RWPE1 (cell line): ENCODE results near the gene ZSCAN5A.
"Not testable (repeated sequence)": the region's sequence is repeated elsewhere in the genome, so short reads cannot be mapped to it uniquely, and the experiment has no call there.

Experiments
- CTCF ChIA-PET: fragments of 350-600 bp; sonication (Branson Sonifier 250); formaldehyde crosslinking; extraction: SDS; loops from one replicate; lab custom pipeline; 2021; lab: Yijun Ruan, JAX
- POLR2A ChIA-PET: fragments of 400-600 bp; formaldehyde crosslinking; extraction: SDS; loops from one replicate; lab custom pipeline; 2020; ENCODE audit warnings: antibody characterized with exemption; ENCODE audit not compliant: low non-redundant PET; lab: Yijun Ruan, JAX
- DNase-seq: peaks from one replicate; pipeline ENCODE4 v3.0.0; 2012; ENCODE audit warnings: low spot score
- H3K27ac ChIP-seq: fragments of 450-650 bp; 2 replicates; pipeline ENCODE4 v1.5.1; 2017
- TF ChIP-seq, protein P1 (sequence below): fragments of 450-650 bp; conservative IDR thresholded peaks from 2 replicates; pipeline ENCODE4 v1.5.1; 2017; ENCODE audit warnings: low read depth, mild to moderate bottlenecking

The ZSCAN5A gene

DNA sequence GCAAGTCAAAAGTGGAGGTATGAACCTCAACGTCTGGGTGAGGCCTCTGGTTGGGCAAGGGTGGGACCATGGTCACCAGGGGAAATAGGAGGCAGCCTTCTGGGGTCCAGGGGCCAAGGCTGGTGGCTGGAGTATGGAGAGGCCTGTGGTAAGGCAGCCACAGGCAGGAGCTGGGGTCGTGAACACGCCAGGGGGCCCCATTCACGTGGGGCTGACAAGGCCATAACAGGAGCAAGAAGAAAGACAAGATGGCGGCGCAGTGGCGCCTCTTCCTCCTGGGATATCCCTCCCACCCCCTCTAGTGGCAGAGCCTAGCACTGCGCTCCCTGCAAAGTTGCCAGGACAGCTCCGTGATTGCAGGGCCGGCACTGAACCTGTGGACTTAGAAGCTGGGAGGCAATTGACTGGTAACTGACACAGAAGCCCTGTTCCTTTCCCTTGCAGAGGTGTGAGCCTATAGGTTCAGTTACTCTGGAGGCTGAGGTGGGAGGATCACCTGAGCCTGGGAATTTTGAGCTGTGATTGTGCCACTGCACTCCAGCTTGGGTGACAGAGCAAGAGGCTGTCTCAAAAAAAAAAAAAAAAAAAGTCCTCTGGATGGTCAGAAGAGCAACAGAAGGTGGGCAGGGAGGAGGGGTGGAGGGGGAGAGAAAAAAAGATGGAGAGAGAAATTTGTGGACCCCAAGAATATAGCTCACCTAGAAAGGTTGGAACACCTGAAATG, 61.8 kb downstream of the ZSCAN5A start:
- ChIA-PET CTCF (interaction anchor here (0.5 to 3.5 kb wide), 20 partner anchors 8 to 1698 kb away, joined by 3 to 36 read pairs (median 3); partner anchors contain the start of genes ZSCAN5A and ZSCAN5B), POLR2A (no interaction called here)
- no peak overlapping the region for H3K27ac ChIP-seq
- peak; percentile 50 for DNase-seq
- TF ChIP-seq, protein P1, sequence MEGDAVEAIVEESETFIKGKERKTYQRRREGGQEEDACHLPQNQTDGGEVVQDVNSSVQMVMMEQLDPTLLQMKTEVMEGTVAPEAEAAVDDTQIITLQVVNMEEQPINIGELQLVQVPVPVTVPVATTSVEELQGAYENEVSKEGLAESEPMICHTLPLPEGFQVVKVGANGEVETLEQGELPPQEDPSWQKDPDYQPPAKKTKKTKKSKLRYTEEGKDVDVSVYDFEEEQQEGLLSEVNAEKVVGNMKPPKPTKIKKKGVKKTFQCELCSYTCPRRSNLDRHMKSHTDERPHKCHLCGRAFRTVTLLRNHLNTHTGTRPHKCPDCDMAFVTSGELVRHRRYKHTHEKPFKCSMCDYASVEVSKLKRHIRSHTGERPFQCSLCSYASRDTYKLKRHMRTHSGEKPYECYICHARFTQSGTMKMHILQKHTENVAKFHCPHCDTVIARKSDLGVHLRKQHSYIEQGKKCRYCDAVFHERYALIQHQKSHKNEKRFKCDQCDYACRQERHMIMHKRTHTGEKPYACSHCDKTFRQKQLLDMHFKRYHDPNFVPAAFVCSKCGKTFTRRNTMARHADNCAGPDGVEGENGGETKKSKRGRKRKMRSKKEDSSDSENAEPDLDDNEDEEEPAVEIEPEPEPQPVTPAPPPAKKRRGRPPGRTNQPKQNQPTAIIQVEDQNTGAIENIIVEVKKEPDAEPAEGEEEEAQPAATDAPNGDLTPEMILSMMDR = peak; percentile 76

DNA sequence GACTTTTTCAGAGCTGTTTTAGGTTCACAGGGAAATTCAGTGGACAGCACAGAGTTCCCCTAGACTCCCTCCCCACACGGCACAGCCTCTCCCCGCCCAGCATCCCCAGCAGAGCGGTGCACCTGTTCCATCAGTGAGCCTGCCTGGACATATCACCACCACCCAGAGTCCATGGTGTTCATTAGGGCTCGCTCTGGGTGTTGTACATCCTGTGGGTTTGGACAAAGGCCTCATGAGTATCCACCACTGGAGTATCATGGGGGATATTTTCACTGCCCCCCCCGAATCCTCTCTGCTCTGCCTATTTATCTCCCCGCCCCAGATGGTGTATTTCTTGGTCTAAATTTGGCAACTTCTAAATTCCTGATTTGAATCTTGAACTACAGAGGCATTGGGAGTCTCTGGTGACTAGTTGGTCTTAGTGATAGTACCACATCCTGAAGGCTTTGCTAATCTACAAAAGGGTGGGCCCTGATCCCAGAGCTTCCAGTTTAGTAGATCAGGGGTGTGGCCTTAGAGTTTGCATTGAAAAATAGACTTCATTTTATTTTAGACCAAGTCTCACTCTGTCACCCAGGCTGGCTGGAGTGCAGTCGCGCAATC, 65.8 kb downstream of the ZSCAN5A start:
- CTCF ChIA-PET, H3K27ac ChIP-seq, POLR2A ChIA-PET, DNase-seq: not testable (repeated sequence)

DNA sequence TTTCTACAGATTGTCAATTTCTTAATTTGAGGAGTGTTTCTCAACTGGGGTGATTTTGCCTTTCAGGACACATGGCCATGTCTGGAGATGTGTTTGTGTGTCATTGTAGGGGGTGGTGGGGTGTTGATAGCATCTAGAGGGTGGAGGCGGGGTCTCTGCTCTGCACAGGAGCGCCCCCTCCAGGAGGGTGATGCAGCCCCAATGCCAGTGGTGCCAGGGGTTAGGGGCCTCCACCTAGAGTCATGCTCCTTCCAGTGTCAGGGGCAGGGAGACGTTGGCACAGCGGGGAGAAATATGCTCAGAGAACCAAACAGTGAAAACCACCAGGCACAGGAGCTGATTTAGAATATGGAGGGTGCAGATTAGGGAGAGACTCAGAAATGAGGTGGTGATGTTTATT, 68.9 kb downstream of the ZSCAN5A start:
- POLR2A ChIA-PET, DNase-seq, H3K27ac ChIP-seq, CTCF ChIA-PET: not testable (repeated sequence)

DNA sequence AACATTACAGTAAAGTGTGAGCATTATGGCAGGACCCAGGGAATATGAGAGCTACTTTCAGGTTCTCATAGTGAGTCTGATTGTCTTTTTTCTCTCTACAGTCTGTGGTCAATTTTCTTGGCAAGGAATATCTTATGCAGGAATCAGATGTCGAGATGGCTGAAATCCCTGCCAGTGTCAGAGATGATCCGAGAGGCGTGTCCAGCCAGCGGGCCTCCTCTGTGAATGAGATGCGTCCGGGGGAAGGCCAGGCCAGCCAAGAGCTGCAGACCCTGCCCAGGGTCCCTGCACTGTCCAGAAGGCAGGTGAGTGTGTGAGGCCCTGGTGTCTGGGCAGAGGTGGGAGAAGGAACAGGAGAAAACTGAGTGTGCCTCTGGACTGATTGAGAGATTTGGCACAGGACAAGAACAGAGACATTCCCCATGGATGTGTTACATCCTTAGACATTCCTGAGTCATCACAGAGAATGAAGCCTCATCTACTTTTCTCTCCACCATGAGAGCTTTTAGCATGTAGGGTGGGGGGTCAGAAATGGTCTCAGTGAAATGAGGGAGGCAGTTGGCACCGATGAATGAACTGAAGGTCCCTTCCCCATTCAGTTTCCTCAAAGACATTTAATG, 69.4 kb downstream of the ZSCAN5A start:
- H3K27ac ChIP-seq = no peak overlapping the region
- TF ChIP-seq, protein P1 = no peak
- ChIA-PET POLR2A (no interaction called here), CTCF (no interaction called here)
- DNase-seq = no peak

DNA sequence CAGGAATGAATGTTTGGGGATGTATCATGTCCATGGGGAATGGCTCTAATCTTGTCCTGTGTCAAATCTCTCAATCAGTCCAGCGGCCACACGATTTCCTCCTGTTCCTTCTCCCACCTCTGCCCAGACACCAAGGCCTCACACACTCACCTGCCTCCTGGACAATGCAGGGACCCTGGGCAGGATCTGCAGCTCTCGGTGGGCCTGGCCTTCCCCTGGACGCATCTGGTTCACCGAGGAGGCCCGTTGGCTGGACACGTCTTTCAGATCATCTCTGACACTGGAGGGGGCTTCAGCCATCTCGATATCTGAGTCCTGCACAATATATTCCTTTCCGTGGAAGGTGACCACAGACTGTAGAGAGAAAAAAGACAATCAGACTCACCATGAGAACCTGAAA, 91.2 kb downstream of the ZSCAN5A start:
- ChIA-PET POLR2A (no interaction called here), CTCF (interaction anchor here (0.6 kb wide), 1 partner anchor 574 kb away, joined by 5 read pairs; no protein-coding TSS in a partner anchor)
- TF ChIP-seq, protein P1 = no peak
- no peak for DNase-seq
- H3K27ac ChIP-seq = no peak overlapping the region

DNA sequence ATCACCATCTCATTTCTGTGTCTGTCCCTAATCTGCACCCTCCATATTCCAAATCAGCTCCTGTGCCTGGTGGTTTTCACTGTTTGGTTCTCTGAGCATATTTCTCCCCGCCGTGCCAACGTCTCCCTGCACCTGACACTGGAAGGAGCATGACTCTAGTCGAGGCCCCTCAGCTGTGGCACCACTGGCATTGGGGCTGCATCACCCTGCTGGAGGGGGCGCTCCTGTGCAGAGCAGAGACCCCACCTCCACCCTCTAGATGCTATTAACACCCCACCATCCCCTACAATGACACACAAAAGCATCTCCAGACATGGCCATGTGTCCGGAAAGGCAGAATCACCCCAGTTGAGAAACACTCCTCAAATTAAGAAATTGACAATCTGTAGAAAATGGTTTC, 91.7 kb downstream of the ZSCAN5A start:
- DNase-seq = no peak
- TF ChIP-seq, protein P1 = no peak
- ChIA-PET POLR2A (no interaction called here), CTCF (no interaction called here)
- H3K27ac ChIP-seq = no peak overlapping the region

DNA sequence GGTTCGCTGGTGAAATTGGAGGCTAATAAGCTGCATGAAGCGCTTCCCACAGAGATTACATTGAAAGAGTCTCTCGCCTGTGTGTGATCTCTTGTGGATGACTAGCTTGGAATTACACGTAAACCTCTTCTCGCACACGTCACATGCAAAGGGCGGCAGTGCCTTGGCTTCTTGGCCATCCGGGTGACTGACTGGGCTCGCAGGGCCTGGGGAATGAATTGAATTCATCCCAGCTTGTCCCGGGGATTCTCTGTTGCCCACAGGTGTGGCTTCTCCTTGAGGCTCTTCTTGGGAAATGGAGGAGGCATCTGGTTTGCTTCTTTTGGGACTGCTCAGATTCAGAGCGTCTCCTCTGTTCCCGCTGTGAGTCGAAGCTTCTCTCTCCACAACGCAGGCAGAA, 92.8 kb downstream of the ZSCAN5A start:
- POLR2A ChIA-PET = no interaction called here
- CTCF ChIA-PET = no interaction called here
- TF ChIP-seq, protein P1 = no peak
- H3K27ac ChIP-seq = no peak overlapping the region
- DNase-seq = no peak

DNA sequence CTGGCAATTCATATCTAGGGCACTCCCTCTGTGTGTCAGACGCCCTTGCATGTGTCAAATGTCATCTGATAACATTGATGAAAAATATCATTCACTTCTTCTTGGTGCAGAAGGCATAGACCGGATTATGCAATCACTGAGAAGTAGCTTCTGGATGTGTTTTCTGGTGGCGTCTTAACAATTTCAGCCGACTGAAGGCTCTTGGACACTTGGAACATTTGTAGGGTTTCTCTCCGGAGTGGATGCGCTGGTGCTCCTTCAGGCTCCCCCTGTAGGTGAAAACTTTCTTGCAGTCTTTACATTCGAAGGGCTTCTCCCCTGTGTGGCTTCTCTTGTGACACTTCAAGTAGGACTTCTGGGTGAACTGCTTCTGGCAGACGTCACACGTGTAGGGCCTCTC, 93.2 kb downstream of the ZSCAN5A start:
- CTCF ChIA-PET, H3K27ac ChIP-seq, POLR2A ChIA-PET, DNase-seq: not testable (repeated sequence)
